BJ (cell line): Measurements from ENCODE around the gene CFAP70. TPM values are rescaled to one million over a fixed set of nuclear protein-coding genes. Genes with fewer than 3 reads are reported as not detected.

Experiments used
- CTCF ChIA-PET: fragments of 350-600 bp; formaldehyde crosslinking; extraction: SDS; loops from one replicate; lab custom pipeline; 2021; ENCODE audit warnings: antibody characterized with exemption, inconsistent platforms; lab: Yijun Ruan, JAX
- POLR2A ChIA-PET: fragments of 300-600 bp; sonication (Branson Sonifier 250); formaldehyde crosslinking; extraction: SDS; loops from one replicate; lab custom pipeline; 2021; ENCODE audit warnings: antibody characterized with exemption; lab: Charles Lee
- DNase-seq: peaks from one replicate; pipeline ENCODE4 v3.0.0-alpha.2; 2011; ENCODE audit warnings: low read depth
- H3K27me3 ChIP-seq: 2 replicates; pipeline ENCODE4 v1.6.0; 2011; ENCODE audit warnings: low read length; ENCODE audit not compliant: control insufficient read depth, insufficient read depth
- H3K36me3 ChIP-seq: 2 replicates; pipeline ENCODE4 v1.5.1; 2011; ENCODE audit warnings: low read length; ENCODE audit not compliant: control insufficient read depth, insufficient read depth
- H3K4me3 ChIP-seq: 2 replicates; pipeline ENCODE4 v1.5.1; 2011; ENCODE audit warnings: low read depth, mild to moderate bottlenecking, control low read depth, low read length
- polyA plus RNA-seq: library from polyadenylated mRNA; depleted of rRNA; stranded (reverse); fragments of >200 nt; gene quantifications from 2 replicates; pipeline ENCODE4 v1.2.3, GENCODE V29; 2011
- TF ChIP-seq, protein P1 (sequence below): IDR thresholded peaks from 2 replicates; pipeline ENCODE4 v1.5.1; 2011; ENCODE audit warnings: low read depth, mild to moderate bottlenecking, control low read depth, inconsistent platforms, low read length, moderate library complexity; ENCODE audit not compliant: insufficient read depth

CFAP70 gene
- polyA plus RNA-seq, 1 experiment = 0.37 TPM

DNA sequence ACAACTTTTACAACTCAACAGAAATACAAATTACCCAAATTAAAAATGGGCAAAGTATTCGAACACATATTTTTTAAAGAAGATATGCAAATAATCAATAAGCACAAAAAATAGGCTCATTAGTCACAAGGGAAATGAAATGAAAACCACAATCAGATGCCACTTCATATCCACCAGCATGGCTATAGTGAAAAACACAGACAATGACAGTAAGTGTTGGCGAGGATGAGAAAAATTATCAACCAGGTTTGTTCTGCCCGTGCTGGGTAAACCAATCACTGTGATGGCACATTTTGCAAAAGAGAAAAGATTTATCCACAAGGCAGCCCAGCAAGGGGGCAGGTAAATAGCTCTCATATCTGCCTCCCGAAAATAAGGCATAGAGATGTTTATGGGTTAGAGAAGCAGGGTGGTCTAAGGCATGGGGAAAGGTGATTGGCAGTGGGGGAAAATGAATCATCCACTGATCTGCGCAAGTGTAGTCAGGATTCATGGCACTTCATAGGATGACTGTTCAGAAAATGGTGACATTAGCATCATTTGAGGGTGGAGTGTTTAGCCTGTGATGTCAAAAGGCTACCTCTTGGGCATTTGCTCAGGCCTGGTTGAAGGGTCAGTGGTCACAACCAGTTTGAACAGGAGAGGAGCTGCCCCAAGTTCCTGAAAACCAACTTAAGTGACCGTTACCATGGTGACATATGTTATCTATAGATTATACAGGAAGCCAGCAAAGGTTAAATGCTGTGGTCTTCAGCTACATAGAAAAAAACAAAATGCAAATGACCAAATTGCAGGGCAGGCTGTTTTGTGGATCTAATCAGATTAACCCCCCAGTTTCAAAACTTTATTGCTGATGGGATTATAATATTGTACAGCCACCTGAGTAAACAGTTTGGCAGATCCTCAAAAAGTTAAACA lies 8.0 kb upstream of the CFAP70 start:
- POLR2A ChIA-PET = no interaction called here
- TF ChIP-seq, protein P1, sequence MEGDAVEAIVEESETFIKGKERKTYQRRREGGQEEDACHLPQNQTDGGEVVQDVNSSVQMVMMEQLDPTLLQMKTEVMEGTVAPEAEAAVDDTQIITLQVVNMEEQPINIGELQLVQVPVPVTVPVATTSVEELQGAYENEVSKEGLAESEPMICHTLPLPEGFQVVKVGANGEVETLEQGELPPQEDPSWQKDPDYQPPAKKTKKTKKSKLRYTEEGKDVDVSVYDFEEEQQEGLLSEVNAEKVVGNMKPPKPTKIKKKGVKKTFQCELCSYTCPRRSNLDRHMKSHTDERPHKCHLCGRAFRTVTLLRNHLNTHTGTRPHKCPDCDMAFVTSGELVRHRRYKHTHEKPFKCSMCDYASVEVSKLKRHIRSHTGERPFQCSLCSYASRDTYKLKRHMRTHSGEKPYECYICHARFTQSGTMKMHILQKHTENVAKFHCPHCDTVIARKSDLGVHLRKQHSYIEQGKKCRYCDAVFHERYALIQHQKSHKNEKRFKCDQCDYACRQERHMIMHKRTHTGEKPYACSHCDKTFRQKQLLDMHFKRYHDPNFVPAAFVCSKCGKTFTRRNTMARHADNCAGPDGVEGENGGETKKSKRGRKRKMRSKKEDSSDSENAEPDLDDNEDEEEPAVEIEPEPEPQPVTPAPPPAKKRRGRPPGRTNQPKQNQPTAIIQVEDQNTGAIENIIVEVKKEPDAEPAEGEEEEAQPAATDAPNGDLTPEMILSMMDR = no peak
- no peak for DNase-seq
- Histone ChIP-seq H3K36me3 (peaks cover 3% of the 10 kb centered on the region), H3K27me3 (no peaks in the 10 kb centered on the region), H3K4me3 (no peak overlapping the region)
- CTCF ChIA-PET = no interaction called here

DNA sequence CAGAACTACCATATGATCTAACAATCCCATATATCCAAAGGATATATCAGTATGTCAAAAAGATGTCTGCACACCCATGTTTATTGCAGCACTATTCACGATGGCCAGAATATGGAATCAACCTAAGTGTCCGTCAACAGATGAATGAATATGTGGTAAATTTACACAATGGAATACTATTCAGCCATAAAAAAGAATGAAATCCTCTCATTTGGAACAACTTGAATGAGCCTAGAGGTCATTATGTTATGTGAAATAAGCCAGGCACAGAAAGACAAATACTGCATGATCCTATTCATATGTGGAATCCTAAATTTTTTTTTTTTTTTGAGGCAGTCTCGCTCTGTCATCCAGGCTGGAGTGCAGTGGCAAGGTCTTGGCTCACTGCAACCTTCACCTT lies 6.3 kb upstream of the CFAP70 start:
- CTCF ChIA-PET = no interaction called here
- no peak for DNase-seq
- POLR2A ChIA-PET = no interaction called here
- H3K27me3 ChIP-seq = no peaks in the 10 kb centered on the region
- peaks cover 3% of the 10 kb centered on the region for H3K36me3 ChIP-seq
- no peak overlapping the region for H3K4me3 ChIP-seq
- TF ChIP-seq, protein P1 = no peak

DNA sequence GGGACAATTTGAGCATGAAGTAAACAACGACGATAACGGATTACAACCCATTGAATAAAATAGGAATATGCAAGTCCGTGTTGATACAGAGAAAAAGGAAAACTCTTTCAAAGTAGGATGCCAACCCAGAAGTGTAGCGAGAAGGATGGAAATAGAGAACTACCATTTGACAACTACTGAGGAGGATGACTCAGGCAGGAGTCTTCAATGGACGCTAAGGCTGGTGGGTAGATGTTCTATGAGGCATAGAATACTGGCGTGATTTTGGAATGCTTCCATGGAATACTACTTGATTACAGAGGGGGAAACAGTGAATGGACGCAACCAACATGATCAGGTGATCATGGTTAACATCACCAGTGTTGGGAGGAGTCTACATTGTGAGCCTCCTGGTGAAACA lies 828 bp upstream of the CFAP70 start:
- Histone ChIP-seq H3K4me3 (no peak overlapping the region), H3K27me3 (peaks cover 3% of the 10 kb centered on the region; the same call in 1 of the 2 replicates), H3K36me3 (no peaks in the 10 kb centered on the region)
- ChIA-PET POLR2A (no interaction called here), CTCF (interaction anchor here (1.2 to 1.4 kb wide), 2 partner anchors 82 to 96 kb away, joined by 3 to 4 read pairs; no protein-coding TSS in a partner anchor)
- no peak for DNase-seq
- TF ChIP-seq, protein P1 = no peak

DNA sequence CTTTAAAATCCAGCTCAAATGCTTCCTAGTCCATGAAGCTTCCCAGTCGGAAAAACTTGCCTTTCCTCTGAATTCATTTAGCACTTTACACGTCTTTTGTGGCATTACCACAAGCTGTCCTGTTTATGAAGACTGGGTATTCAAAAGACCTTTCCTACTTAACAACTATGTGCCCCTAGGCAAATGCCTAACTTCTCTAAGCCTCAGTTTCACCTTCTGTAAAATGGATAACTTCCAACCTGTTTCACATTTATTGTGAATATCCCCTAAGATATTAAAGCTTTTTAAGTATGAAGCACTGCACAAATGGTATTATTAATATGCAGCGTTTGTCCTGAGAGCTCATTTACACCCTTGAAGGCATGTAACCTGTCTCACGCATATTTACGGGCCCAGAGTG lies 843 bp downstream of the CFAP70 start:
- ChIA-PET POLR2A (no interaction called here), CTCF (interaction anchor here (1.2 kb wide), 1 partner anchor 108 kb away, joined by 3 read pairs; no protein-coding TSS in a partner anchor)
- DNase-seq = no peak
- Histone ChIP-seq H3K4me3 (peak overlapping the region; percentile 71), H3K27me3 (peaks cover 3% of the 10 kb centered on the region; the same call in 1 of the 2 replicates), H3K36me3 (no peaks in the 10 kb centered on the region)
- TF ChIP-seq, protein P1 = no peak

DNA sequence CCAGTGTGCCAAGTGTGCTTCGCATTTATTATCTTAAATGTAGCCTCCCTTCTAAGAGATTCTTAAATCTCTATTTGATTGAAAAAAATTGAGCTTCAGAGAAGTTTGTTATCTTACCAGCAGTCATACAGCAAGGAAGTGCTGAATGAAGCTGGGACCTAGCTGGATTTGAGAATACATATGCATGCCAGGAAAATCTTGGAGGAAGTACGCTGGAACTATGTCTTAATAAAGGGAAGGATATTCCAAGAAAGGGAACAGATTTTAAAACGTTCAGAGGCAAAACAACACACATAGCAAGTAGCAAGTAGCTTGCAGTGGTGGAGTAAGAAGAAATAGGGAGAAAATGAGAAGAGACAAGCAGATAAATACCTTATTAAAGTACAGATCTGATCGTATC lies 1.5 kb downstream of the CFAP70 start:
- DNase-seq = no peak
- no peak overlapping the region for H3K4me3 ChIP-seq
- ChIA-PET POLR2A (no interaction called here), CTCF (no interaction called here)
- peaks cover 3% of the 10 kb centered on the region; the same call in 1 of the 2 replicates for H3K27me3 ChIP-seq
- no peaks in the 10 kb centered on the region for H3K36me3 ChIP-seq
- TF ChIP-seq, protein P1 = no peak
